HG02943 (cell line): ENCODE measurements around the gene NUDT22.
A peak's percentile ranks its signal among the peaks of the same experiment; 100 is the strongest.

ENCODE experiments used
- ATAC-seq: cut with Tn5 transposase; IDR thresholded peaks from one replicate; pipeline ENCODE4 v1.9.1; 2021; ENCODE audit warnings: mild to moderate bottlenecking, low read depth, moderate library complexity; ENCODE audit not compliant: unreplicated experiment

NUDT22 gene

DNA sequence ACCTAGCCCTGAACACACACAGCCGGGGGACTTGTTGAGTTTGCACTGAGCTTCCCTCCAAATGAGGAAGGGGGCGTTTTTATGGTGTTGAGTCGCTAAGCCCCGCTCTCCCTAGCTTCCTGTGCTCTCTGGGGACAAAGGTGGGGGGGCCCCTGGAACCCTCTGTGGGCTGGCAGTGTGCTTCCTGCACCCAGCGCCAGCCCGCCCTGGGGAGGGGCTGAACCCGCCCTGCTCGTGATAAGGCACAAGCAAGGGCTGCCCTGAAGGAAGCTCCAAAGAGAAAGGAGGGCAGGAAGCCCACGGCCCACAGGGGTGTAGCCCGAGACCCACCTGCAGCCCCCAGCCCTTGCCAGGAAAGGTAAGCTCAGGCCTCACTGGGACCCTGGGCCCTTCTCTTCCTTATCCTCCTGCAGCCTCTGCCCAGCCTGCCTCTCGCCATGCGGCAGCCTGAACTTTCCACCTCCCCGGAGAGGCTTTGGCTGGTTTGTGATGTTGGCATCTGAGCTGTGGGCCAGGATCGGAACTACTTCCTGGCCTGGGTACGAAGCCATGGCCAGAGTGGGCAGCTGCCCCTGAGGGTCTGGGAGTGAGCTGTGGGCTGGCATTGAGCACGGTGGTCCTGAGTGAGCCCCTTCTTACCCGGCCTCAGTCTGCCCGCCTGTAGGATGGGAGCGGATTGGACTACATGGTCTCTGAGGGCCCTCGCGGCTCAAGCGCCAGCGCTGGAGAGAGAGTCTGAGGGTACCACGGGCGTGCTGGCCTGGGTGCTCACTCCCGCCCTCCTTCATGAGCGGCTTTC lies 19.4 kb upstream of the NUDT22 start, which contains the start of gene FERMT3:
Gene FERMT3, plus strand, starts transcription at position 265 of the 799 bp plus-strand sequence. CDS start 644 bp downstream, outside the sequence.
- ATAC-seq: no peak

GRCh38 chr11:64207256-64208085 lies 18.6 kb upstream of the NUDT22 start:
- peak; percentile 53 for ATAC-seq

DNA sequence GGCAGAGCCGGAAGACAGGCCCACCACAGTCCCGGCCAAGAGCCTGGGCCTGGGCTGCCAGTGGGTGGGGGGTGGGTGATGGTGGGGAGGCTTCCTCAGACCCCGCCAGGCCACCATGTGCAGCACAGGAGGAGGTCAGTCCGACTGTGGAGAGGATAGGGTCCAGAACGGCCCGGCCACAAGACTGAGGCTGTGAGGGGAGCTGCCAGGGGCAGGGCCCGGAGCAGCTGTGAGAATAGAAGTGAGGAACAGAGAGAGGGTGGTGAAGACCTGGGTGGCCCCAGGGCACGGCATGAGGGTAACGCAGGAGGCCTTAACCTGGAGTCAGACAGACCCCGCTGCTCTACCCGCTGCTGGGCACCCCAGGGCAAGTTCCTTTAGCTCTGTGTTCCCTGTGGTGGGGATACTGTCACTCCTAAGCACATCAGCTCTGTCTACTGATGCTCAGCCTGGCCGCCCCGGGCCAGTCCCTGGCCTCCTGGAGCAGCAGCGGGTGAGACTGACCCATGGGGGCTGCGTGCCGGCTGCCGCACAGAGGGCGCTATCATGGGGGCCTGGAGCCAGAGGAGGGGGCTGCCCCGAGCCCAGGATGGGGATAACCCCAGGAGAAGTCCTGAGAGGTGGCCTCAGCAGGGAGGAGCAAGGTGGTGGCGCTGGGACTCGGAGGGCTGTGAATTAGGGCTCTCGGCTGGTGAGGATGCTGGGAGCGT lies 17.8 kb upstream of the NUDT22 start:
- ATAC-seq: peak; percentile 11

DNA sequence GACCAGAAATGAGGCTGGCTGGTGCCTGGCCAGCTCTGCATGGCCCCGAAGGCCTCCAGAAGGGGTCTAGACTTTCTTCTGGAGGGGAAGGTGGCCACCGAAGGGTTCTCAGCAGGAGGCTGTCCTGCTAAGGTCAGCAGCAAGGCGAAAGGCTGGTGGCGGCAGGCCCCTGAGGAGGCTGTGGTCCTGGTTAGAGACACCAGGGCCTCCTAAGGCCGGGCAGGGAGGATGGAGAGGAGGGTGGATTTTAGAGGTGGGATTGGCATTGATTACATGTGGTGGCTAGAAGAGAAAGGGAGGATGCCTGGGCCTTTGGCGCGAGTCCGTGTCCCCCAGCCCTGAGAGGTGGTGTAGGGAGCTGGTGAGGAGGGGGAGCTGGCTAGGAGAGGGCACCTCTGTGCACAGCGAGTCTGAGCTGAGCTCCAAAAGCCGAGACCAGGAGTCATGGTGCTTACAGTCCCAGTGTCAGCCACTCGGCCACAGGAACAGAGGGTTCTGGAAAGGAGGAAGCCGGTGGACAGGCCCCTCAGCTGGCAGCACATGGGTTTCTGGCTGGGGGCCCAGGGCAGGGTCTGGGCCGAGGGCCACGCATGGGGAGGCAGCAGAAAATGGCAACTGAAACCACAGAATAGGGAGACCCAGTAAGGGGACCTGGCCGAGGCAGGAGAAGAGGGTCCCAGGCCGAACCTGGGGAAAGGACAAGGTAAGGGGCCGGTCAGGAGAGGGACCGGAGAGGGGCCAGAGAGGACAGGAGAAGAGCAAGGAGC lies 17.1 kb upstream of the NUDT22 start:
- ATAC-seq: no peak

DNA sequence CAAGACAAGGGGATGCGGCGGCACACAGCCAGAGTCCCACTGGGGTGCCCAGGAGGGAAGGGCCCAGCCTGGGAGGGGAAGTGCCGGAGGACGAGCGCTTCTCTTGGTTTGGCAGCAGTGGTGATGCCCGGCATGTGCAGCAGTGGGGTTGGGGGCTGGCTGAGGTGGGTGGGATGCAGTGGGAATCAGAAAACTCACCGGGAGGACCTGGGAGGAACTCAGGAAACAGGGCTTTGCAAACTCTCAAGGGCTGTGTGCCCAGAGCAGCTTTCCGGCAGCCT lies 16.6 kb upstream of the NUDT22 start:
- ATAC-seq: no peak

GRCh38 chr11:64210301-64211020 lies 15.6 kb upstream of the NUDT22 start:
- ATAC-seq: no peak

GRCh38 chr11:64211181-64211872 lies 14.7 kb upstream of the NUDT22 start:
- ATAC-seq: no peak

DNA sequence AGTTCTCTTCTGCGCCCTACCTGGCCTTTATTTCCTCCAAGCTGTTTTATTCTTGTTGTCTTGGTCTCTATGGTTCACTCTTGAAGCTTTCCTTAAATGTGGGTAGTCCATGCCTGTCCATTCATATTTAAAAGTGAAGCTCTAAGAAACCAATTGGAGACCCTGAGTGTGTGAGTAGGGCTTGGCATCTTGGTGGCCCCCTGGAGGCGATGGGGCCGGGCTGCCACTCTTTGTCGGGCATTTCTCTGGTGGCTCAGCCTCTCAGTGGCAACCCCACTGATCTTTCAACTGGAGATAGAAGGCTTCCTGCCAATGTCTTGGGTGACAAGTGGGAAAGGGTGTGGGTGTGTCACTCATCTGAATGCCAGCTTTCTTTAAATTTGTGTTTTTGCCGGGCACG lies 9.2 kb upstream of the NUDT22 start:
- no peak for ATAC-seq

- ATAC-seq: no peak
Observed at GRCh38 chr11:64218628-64219353, 7.3 kb upstream of the NUDT22 start.

GRCh38 chr11:64219354-64219684 lies 6.8 kb upstream of the NUDT22 start:
- ATAC-seq: no peak

- no peak for ATAC-seq
Observed at GRCh38 chr11:64219755-64220154, 6.3 kb upstream of the NUDT22 start.

DNA sequence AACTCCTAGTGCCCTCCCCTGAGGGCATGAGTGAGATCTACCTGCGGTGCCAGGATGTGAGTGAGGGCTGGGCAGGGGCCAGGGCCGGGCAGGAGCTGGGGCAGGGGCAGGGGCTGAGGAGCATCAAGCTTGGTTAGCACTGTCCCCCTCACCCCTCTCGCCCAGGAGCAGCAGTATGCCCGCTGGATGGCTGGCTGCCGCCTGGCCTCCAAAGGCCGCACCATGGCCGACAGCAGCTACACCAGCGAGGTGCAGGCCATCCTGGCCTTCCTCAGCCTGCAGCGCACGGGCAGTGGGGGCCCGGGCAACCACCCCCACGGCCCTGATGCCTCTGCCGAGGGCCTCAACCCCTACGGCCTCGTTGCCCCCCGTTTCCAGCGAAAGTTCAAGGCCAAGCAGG lies 5.8 kb upstream of the NUDT22 start:
- ATAC-seq: no peak

- no peak for ATAC-seq
Observed at GRCh38 chr11:64220798-64221197, 5.3 kb upstream of the NUDT22 start.

DNA sequence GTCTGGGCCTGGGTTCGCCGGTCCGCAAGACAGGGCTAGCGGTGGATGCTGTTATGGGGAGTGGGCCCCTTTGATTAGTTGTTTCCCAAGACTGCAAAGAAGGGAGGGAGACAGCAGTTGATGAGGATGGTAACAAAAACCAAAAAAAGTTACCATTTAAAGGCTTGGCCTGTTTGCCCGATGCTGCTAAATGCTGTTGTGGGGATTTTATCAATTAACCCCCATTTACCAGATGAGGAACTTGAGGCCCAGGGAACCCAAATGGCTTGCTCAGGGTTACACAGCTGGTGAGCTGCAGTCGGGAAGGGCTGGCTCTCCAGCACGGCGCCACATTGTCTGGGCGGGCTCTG lies 3.4 kb upstream of the NUDT22 start:
- ATAC-seq: no peak

GRCh38 chr11:64223001-64223651 lies 2.9 kb upstream of the NUDT22 start:
- no peak for ATAC-seq

DNA sequence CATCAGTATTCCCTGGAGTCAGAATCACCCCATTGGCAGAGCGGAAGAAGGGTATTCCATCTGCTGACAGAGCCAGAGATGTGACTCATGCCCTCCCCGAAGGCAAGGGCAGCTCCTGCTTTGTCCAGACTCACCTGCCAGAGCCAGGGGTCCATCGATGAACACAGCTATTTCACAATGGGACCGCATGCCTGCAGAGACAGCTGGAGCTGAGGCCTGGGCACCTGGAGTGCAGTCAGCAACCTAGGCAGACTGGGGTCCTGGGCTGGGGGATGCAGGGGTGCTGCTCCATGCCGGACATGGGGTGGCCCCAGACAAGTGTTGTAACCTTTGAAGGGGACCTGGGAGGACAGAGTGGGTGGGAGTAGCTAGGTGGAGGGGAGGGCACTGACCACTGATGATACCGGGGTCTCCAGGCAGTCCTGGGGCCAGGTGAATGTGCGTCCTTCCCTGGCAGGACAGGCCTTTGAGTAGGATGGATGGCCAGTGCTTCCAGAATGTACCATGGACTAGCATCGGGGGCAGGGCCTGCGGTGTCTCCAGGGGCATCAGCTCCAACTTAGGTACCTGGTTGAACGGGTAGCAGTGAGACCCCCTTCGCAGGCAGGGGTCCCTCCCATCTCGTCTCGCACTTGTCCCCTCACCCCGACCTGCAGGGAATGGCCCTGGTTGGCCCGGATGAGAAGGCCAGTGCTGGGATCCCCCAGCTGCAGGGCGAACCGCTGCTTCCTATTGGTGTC lies 1.8 kb upstream of the NUDT22 start:
- no peak for ATAC-seq

DNA sequence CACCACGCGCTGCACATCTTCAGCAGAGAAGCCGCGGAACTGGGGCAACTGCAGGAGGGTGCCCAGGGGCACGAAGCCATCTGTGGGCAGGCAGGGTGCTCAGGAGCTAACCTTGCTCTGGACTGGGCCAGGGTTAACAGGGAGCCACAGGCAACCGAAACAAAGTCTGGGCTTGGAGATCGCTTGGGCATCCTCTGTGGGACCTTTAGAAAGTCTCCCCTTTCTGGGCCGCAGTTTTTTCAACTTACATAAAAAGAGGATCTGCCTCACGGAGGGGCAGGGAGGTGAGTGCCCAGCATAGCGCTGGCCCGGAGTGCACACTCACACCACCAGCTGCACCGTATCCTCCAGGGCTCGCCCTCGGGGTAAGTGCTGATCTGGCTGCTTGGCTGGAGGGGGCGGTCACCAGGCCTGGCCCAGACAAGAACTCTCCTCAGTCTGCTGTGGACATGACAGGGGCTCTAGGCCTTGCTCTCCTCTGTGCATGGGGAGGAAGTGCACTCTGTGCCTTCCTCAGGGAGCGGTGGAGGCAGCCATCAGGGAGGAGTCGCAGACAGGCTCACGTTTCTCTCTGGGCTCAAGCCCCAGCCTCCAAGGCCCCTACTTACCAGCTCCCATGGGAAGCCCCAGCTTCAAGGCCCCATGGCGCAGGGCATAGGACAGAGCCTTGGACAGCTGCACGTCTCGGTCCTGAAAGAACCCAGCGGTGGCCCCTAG lies 1.0 kb upstream of the NUDT22 start:
- ATAC-seq: no peak
